NCI-H748 (cell line): ENCODE data around the gene DMRTA2.
A peak's percentile ranks its signal among the peaks of the same experiment; 100 is the strongest.

Experiments
- DNase-seq: peaks from one replicate; lab custom pipeline; 2025; ENCODE audit not compliant: unreplicated experiment; lab: John Stamatoyannopoulos, UW

The DMRTA2 gene

DNA sequence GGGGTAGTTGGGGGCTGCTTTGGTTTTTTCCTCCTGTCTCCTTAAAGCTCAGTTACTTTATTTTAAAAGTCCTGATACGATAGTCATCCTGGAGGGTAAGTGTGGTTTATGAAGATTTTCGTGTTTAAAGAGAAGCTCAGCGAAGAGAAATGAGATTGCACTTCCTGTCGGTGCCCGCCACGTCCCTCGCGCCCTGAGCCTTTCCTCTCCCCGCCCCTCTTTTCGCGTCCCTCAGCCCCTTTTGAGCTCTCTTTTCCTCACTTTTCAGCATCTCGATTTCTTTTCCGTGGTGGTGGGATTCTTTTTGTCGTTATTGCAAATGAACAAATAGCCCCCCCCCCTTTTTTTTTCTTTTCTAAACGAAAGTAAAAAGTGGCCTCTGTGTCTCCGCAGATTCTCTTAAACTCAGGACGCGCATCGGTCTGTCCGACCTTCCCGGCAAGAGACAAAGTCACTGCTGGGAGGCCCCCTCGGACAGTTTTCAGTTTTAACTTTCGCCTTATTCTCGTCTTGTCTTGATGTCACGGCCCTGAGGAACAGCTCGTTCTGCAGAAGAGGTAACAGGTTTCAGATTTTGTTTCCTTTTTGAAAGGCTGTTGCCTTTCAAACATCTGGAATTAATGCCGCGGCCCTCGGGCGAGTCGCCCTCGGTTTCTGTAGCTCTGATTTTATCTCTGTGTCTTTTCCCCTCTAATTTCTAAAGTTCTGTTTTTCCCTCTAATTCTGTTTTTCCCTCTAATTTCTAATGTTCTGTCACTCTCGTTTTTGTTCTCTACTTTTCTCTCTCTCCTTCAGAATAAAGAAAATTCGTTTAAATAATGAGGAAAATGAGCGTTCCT lies 1.0 kb upstream of the DMRTA2 start:
- peak; percentile 61 for DNase-seq

DNA sequence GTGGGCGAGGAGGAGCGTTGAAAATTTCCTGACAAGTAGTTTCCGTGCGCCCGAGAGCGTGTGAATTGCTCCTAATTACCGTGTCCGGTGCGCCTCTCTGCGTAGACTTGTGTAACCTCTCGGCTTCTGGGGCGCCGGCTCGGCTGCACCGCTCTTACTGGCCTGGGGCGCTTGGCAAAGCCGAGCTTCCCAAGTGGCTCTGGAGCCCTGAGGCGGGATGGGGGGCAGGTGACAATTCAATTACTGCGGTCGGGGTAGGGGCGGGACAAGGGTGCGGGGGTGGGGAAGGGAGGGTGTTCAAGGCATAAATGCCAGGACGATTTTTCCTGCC lies 392 bp upstream of the DMRTA2 start:
- DNase-seq: no peak

GRCh38 chr1:50422675-50422945 lies 633 bp downstream of the DMRTA2 start:
- DNase-seq: no peak

GRCh38 chr1:50421768-50422674 lies 1.2 kb downstream of the DMRTA2 start:
- DNase-seq: no peak

- no peak for DNase-seq
These were observed 1.9 kb downstream of the DMRTA2 start for GRCh38 chr1:50421366-50421748.

GRCh38 chr1:50420689-50421365 lies 2.4 kb downstream of the DMRTA2 start:
- DNase-seq: no peak

DNA sequence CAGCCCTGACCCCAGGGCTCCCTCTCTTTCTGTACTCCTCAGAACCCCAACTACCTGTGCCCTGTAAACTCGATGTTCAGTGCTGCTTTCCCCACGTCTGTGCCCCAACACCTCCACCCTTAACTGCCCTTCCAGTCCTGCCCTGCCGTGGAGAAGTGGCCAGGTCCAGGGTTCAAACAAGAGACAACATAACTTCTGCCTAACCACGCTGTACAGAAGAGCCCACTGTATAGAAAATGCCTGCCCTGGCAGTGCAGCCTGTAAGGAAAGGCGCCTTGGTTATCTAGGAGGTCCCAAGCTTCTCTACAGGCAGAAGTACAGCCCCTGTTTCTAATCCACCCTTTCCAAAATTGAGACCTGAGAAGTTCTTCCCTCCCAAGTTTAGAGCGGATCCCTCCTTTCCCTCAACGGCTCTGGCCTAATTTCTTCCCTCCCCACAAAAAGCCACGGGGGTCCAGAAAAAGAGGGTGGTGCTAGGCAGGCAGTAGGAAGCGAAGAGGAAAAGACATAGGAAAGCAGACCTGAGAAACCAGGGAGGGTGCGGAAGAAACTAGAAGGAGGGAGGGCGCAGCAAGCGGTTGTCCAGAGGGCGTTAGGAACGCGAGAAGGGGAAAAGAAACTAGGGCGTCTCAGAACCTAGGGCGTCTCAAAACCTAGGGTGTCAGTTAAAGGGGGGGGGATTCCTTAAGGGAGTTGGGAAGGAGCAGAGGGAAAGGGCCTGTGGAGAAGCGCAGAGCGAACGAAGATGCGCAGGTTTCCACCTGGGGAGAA lies 3.2 kb downstream of the DMRTA2 start:
- no peak for DNase-seq

GRCh38 chr1:50419192-50419906 lies 3.9 kb downstream of the DMRTA2 start:
- DNase-seq: no peak

- DNase-seq: no peak
These were observed 4.6 kb downstream of the DMRTA2 start for GRCh38 chr1:50418600-50419109.

GRCh38 chr1:50417946-50418599 lies 5.2 kb downstream of the DMRTA2 start:
- DNase-seq: no peak

DNA sequence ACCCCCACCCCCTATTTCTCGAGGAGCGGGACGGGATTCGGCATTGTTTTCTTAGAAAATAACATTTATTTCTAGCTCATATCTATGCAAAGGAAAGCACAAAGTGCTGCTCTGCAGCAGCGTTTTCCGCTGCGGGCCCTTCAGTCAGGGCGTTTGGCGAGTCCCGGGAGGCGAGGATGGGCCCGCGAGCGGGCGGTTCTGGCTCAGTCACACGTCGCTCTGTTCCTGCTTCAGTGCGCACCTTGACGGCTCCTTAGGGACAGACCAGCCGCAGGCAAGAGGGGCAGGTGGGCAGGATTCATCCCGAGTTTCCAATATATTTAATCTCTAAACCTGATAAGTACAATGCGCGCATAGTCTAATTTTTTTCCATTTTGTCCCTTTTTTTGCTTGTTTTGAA lies 5.7 kb downstream of the DMRTA2 start:
- no peak for DNase-seq

GRCh38 chr1:50416553-50417453 lies 6.4 kb downstream of the DMRTA2 start:
- no peak for DNase-seq

DNA sequence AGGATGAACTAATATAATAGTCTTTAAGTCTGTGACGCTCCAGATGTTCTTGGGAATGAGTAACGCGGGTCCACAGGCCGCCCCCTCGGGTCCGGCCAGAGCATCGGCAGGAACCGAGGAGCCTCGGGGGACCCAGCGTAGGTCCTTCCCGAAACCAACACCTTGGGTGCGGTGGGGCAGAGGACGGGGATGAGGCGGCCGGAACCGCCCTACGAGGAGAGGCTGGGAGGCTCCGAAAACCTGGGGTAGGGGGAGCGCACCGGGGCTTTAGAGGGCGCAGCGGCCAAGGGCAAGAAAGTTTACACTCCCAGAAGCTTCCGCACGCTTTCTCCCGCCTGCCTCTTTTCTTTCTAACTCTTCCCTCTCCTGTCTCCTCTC lies 7.1 kb downstream of the DMRTA2 start:
- no peak for DNase-seq

DNA sequence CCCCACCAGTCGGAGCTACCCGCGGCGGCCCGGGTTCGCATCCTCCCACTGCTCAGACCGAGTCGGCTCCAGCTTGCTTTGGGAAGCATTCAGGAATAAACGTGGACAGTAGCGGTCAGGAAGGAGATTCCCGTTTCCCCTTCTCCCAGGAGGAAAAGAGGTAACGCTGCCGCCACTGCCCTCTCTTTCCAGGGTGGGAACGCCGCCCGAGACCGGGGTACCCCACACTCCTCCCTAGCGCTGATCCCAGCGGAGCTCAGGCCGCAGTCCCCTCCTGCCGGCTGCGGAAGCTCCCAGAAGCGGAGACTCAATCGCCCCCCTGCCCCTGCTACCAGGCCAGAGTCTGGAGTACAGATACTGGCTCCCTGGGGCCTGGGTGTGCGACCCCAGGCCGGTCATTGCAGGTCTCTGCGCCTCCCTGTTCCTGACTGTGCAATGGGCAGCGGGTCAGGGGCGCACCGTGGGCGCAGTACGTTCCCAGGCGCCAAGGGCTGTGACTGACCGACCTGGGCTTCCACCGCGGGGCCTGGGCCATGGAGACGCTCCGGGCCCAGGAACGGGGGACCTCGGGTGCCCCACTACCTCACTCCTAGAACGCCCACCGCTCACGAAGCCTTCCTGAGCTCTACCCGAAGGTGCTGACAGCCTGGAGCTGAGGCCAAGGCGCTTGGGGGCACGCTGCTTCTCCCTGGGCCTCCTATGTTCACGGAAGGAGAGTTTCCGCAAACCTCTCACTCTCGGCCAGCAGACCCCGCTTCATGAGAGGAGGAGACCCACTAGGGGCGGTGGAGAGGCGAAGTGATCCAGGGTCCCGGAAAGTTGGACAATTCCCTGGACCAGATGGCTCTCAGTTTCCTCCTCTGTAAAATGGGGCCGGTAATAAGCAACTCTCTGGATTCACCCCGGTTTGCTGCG lies 7.8 kb downstream of the DMRTA2 start:
- no peak for DNase-seq

DNA sequence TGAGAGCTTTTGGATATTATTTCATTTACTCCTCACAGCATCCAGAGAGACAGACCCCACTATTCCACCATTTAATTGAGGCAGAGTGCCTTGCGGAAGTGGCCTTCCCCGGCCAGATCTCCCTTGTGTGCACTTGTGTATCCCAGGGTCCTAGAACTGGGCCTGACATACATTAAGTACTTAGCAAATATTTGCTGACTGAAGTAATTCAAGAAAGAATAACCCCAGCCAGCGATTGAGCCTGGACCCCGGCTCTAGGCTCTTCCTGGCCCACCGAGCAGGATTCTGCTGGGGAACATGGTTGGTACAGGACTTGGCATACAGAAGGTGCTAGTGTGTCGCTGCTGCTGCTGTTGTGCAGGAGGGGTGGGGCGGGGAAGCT lies 8.4 kb downstream of the DMRTA2 start:
- DNase-seq: no peak

DNA sequence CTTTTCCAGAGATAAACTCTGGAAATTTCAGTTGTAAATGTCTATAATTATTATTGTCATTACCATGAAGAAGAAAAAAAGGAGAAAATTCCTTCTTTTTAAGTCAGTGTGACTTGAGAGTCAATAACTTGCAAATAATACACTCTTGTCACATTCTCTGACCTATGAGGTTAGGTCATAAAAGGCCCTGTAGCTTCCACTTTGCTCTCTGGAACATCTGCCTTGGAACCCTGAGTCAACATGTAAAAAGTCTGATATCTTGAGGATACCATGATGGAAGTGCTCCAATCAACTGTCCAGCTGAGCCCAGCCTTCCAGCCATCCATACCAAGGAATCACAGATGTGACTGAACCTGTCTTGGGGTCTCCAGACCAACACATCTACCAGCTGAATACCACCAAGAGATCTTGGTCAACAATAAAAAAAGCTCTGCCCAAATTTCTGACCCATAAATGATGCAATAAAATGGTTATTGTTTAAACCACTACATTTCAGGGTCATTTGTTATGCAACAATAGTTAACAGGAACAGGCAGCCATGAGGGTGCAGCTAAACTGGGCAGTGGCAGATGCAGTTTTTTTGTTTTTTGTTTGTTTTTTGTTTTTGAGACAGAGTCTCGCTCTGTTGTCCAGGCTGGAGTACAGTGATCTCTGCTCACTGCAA lies 10.3 kb downstream of the DMRTA2 start:
- no peak for DNase-seq

DNA sequence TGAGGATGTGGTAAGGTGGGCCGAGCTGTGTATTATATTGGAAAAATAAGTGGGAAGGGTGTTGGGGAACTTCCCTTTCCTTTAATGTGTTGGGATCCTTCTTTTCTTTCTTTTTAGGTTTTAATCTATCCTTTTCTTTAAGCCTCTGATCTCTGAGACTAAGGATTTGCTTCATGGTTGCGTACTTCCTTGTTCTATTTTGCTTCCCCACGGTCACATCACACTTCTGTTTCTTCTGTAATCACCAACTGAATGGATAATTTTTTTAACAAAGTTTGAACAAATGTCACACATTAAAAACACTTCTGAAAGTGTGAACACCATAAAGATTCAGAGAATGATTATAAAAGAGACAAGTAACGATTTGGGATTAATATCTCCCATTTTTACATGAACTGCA lies 17.4 kb downstream of the DMRTA2 start:
- no peak for DNase-seq
